ENCODE measurements around the gene FOXP1.

FOXP1 gene

GRCh38 chr3:71240034-71240433 lies 343.5 kb downstream of the FOXP1 start:
- DNase-seq (ENCODE audit: low read depth in 2 of 2) = no peak

GRCh38 chr3:71238355-71238757 lies 345.2 kb downstream of the FOXP1 start:
- no peak for DNase-seq (ENCODE audit: low read depth in 2 of 2)

GRCh38 chr3:71237672-71238071 lies 345.9 kb downstream of the FOXP1 start:
- DNase-seq (ENCODE audit: low read depth in 2 of 2) = no peak

- DNase-seq (ENCODE audit: low read depth in 2 of 2) = no peak
Measured at GRCh38 chr3:71235846-71236245, 347.7 kb downstream of the FOXP1 start.

GRCh38 chr3:71232895-71233294 lies 350.6 kb downstream of the FOXP1 start:
- no peak for DNase-seq (ENCODE audit: low read depth in 2 of 2)

GRCh38 chr3:71232175-71232679 lies 351.3 kb downstream of the FOXP1 start:
- DNase-seq (ENCODE audit: low read depth in 2 of 2) = no peak

GRCh38 chr3:71231680-71232079 lies 351.8 kb downstream of the FOXP1 start:
- DNase-seq (ENCODE audit: low read depth in 2 of 2) = no peak

GRCh38 chr3:71229905-71230657 lies 353.4 kb downstream of the FOXP1 start:
- DNase-seq (ENCODE audit: low read depth in 2 of 2) = no peak

- no peak for DNase-seq (ENCODE audit: low read depth in 2 of 2)
Measured at GRCh38 chr3:71228156-71228866, 355.2 kb downstream of the FOXP1 start.

GRCh38 chr3:71227270-71227661 lies 356.3 kb downstream of the FOXP1 start:
- DNase-seq (ENCODE audit: low read depth in 2 of 2) = no peak

GRCh38 chr3:71226565-71227269 lies 356.8 kb downstream of the FOXP1 start:
- peak; percentile 58 to 66 for DNase-seq (ENCODE audit: low read depth in 2 of 2)

- DNase-seq (ENCODE audit: low read depth in 2 of 2) = no peak
Measured at GRCh38 chr3:71225951-71226564, 357.5 kb downstream of the FOXP1 start.

- DNase-seq (ENCODE audit: low read depth in 2 of 2) = no peak
Measured at GRCh38 chr3:71225002-71225684, 358.4 kb downstream of the FOXP1 start.

GRCh38 chr3:71219744-71220638 lies 363.5 kb downstream of the FOXP1 start:
- DNase-seq (ENCODE audit: low read depth in 2 of 2) = no peak

- no peak for DNase-seq (ENCODE audit: low read depth in 2 of 2)
Measured at GRCh38 chr3:71218508-71218907, 365.0 kb downstream of the FOXP1 start.

GRCh38 chr3:71217640-71218222 lies 365.8 kb downstream of the FOXP1 start:
- no peak for DNase-seq (ENCODE audit: low read depth in 2 of 2)

GRCh38 chr3:71215351-71215750 lies 368.2 kb downstream of the FOXP1 start:
- no peak for DNase-seq (ENCODE audit: low read depth in 2 of 2)

GRCh38 chr3:71214797-71215196 lies 368.7 kb downstream of the FOXP1 start:
- no peak for DNase-seq (ENCODE audit: low read depth in 2 of 2)

GRCh38 chr3:71214016-71214415 lies 369.5 kb downstream of the FOXP1 start:
- DNase-seq (ENCODE audit: low read depth in 2 of 2) = no peak

GRCh38 chr3:71211083-71211482 lies 372.4 kb downstream of the FOXP1 start:
- no peak for DNase-seq (ENCODE audit: low read depth in 2 of 2)
